Measurements from ENCODE around the gene JAML. TPM values are rescaled to one million over a fixed set of nuclear protein-coding genes. Genes with fewer than 3 reads are reported as not detected.

JAML gene
- total RNA-seq, 1 experiment from 2014 or later: 0.30 TPM

DNA sequence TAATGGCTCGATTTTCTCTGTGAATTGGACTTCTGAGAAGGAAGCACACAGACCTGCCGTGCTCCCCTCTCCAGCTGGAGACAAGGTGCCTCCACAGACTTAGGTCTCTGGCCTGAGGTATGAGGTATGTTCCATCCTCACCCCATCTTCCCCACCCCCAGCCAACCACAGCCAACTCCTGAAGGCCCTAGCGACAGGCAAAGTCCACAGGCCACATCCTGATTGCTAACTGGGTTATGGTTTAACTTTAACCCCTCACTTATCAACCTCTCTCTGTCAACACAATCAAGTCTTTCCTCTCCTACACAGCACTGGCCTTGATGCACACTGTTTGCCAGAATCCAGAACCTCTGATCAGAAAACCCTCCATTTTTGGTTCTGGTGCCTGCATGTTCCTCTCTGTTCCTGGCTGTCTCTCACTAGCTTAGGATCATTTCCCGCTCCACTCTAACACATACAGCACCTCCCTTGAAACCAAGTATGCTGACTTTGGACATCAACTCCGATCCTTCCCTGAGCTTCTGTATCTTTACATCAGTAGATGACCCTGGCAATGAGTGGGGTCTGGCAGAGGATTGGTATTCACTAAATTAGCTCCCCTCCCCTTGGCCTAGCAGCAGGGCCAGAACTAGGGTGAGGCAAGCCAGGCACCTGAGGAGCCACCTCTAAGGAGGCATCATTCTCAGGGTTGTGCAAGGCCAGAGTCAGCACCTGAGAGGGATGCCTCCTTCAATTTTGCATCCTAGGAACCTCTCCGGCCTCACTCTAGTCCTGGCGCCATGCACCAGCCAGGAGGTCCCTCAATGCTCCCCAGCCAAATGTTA, 22.0 kb downstream of the JAML start:
- Histone ChIP-seq H3K4me1 (ENCODE audit: control insufficient read depth in 1 of 2, insufficient read depth in 2 of 2, low read length in 2 of 2) (peaks cover 0 to 9% of the 10 kb centered on the region in 2 experiments; a peak in 2 of 4 replicates), H3K9me2 (ENCODE audit: insufficient read depth) (no peaks in the 10 kb centered on the region), H3K4me2 (ENCODE audit: low read length) (no peak overlapping the region), H3K9ac (ENCODE audit: low read length) (no peak overlapping the region), H3K36me3 (ENCODE audit: control insufficient read depth in 1 of 2, insufficient read depth in 2 of 2, low read length in 2 of 2) (no peaks in the 10 kb centered on the region), H3K9me3 (ENCODE audit: control insufficient read depth in 1 of 2, insufficient read depth in 1 of 2, low read depth in 1 of 2, low read length in 2 of 2) (no peaks in the 10 kb centered on the region), H2AFZ (ENCODE audit: low read depth, low read length, poor library complexity, severe bottlenecking) (no peak overlapping the region), H3K27me3 (ENCODE audit: insufficient read depth, low read length) (no peaks in the 10 kb centered on the region), H3K79me2 (ENCODE audit: insufficient read depth, low read length) (no peaks in the 10 kb centered on the region), H3K27ac (ENCODE audit: low read depth, low read length) (no peak overlapping the region), H4K20me1 (ENCODE audit: insufficient read depth) (no peaks in the 10 kb centered on the region), H3K4me3 (replicated peaks in 1 of 2; ENCODE audit: low read depth in 1 of 2, low read length in 2 of 2) (no peak overlapping the region)
- intact Hi-C loops (cut with micrococcal nuclease): no loop called here
- ChIA-PET RAD21 (ENCODE audit: low non-redundant PET in 1 of 2, low total read pairs in 2 of 2, uncharacterized antibody in 2 of 2, unreplicated experiment in 2 of 2) (no interaction called here), CTCF (no interaction called here), POLR2A (no interaction called here)
- ATAC-seq (no peak), DNase-seq (ENCODE audit: low read depth, low spot score) (no peak)
- TF ChIP-seq, protein P1, sequence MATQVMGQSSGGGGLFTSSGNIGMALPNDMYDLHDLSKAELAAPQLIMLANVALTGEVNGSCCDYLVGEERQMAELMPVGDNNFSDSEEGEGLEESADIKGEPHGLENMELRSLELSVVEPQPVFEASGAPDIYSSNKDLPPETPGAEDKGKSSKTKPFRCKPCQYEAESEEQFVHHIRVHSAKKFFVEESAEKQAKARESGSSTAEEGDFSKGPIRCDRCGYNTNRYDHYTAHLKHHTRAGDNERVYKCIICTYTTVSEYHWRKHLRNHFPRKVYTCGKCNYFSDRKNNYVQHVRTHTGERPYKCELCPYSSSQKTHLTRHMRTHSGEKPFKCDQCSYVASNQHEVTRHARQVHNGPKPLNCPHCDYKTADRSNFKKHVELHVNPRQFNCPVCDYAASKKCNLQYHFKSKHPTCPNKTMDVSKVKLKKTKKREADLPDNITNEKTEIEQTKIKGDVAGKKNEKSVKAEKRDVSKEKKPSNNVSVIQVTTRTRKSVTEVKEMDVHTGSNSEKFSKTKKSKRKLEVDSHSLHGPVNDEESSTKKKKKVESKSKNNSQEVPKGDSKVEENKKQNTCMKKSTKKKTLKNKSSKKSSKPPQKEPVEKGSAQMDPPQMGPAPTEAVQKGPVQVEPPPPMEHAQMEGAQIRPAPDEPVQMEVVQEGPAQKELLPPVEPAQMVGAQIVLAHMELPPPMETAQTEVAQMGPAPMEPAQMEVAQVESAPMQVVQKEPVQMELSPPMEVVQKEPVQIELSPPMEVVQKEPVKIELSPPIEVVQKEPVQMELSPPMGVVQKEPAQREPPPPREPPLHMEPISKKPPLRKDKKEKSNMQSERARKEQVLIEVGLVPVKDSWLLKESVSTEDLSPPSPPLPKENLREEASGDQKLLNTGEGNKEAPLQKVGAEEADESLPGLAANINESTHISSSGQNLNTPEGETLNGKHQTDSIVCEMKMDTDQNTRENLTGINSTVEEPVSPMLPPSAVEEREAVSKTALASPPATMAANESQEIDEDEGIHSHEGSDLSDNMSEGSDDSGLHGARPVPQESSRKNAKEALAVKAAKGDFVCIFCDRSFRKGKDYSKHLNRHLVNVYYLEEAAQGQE (IDR thresholded peaks at IDR 0.05; ENCODE audit: low read depth): no peak
- BruUV-seq (replicated peaks): no TSS peak

DNA sequence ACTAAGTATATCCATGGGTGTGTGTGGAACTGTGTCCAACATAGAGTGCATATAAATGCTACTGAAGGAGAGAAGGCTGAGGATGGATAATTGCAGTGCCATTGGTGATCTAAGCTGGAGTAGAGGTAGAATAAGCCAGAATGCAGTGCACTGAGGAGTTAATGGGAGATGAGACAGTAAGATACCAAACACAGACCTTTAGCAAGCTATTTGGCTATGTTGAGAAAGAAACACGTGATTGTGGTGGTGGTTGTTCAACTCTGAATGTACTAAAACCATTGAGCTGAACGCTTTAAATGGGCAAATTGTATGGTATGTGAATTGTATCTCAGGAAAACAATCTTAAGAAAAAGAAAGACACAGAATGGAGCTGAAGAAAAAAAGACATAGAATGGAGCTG, 22.8 kb downstream of the JAML start:
- TF ChIP-seq EZH2 (IDR thresholded peaks at IDR 0.05) (no peak), JUND (IDR thresholded peaks at IDR 0.05) (no peak), CEBPB (IDR thresholded peaks at IDR 0.05; ENCODE audit: low read depth) (no peak), POLR2AphosphoS5 (IDR thresholded peaks at IDR 0.05; ENCODE audit: low read depth, low read length) (no peak), FOSL1 (IDR thresholded peaks at IDR 0.05; ENCODE audit: low read depth) (no peak)
- TF ChIP-seq, protein P2, sequence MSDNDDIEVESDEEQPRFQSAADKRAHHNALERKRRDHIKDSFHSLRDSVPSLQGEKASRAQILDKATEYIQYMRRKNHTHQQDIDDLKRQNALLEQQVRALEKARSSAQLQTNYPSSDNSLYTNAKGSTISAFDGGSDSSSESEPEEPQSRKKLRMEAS (IDR thresholded peaks at IDR 0.05): no peak
- TF ChIP-seq, protein P1 (IDR thresholded peaks at IDR 0.05; ENCODE audit: low read depth): no peak
- H3K4me2 ChIP-seq (ENCODE audit: low read length): no peak overlapping the region
- no TSS peak for BruUV-seq (replicated peaks)
- no peak for ATAC-seq
- no peak overlapping the region for H2AFZ ChIP-seq (ENCODE audit: low read depth, low read length, poor library complexity, severe bottlenecking)
- no peaks in the 10 kb centered on the region for H3K9me3 ChIP-seq (ENCODE audit: control insufficient read depth in 1 of 2, insufficient read depth in 1 of 2, low read depth in 1 of 2, low read length in 2 of 2)
- no peak overlapping the region for H3K27ac ChIP-seq (ENCODE audit: low read depth, low read length)
- H3K9me2 ChIP-seq (ENCODE audit: insufficient read depth): no peaks in the 10 kb centered on the region
- no peak overlapping the region for H3K4me3 ChIP-seq (replicated peaks in 1 of 2; ENCODE audit: low read depth in 1 of 2, low read length in 2 of 2)
- POLR2A ChIA-PET: no interaction called here
- no peaks in the 10 kb centered on the region for H3K79me2 ChIP-seq (ENCODE audit: insufficient read depth, low read length)
- intact Hi-C loops (cut with micrococcal nuclease): no loop called here
- H3K27me3 ChIP-seq (ENCODE audit: insufficient read depth, low read length): no peaks in the 10 kb centered on the region
- no peaks in the 10 kb centered on the region for H3K36me3 ChIP-seq (ENCODE audit: control insufficient read depth in 1 of 2, insufficient read depth in 2 of 2, low read length in 2 of 2)
- H3K9ac ChIP-seq (ENCODE audit: low read length): no peak overlapping the region
- DNase-seq (ENCODE audit: low read depth, low spot score): no peak
- CTCF ChIA-PET: no interaction called here
- no peaks in the 10 kb centered on the region for H4K20me1 ChIP-seq (ENCODE audit: insufficient read depth)
- peaks cover 0 to 9% of the 10 kb centered on the region in 2 experiments; a peak in 2 of 4 replicates for H3K4me1 ChIP-seq (ENCODE audit: control insufficient read depth in 1 of 2, insufficient read depth in 2 of 2, low read length in 2 of 2)
- RAD21 ChIA-PET (ENCODE audit: low non-redundant PET in 1 of 2, low total read pairs in 2 of 2, uncharacterized antibody in 2 of 2, unreplicated experiment in 2 of 2): no interaction called here
